GM21619 (cell line): ENCODE data around the gene ADPRHL1.
"Not testable (repeated sequence)": the region's sequence is repeated elsewhere in the genome, so short reads cannot be mapped to it uniquely, and the experiment has no call there.

ENCODE experiments used
- ATAC-seq: cut with Tn5 transposase; IDR thresholded peaks from one replicate; pipeline ENCODE4 v1.9.1; 2021; ENCODE audit not compliant: unreplicated experiment

ADPRHL1 gene

GRCh38 chr13:113456116-113456702 is 2.9 kb upstream of the ADPRHL1 start:
- ATAC-seq = no peak

GRCh38 chr13:113455384-113455783 is 2.1 kb upstream of the ADPRHL1 start:
- no peak for ATAC-seq

- no peak for ATAC-seq
Measured at GRCh38 chr13:113454936-113455335, 1.6 kb upstream of the ADPRHL1 start.

- ATAC-seq = no peak
Measured at GRCh38 chr13:113452466-113452865, 822 bp downstream of the ADPRHL1 start.

- no peak for ATAC-seq
Measured at GRCh38 chr13:113451951-113452421, 1.3 kb downstream of the ADPRHL1 start.

- not testable (repeated sequence) for ATAC-seq
Measured at GRCh38 chr13:113450861-113451620, 2.2 kb downstream of the ADPRHL1 start.

GRCh38 chr13:113450348-113450744 is 2.9 kb downstream of the ADPRHL1 start:
- not testable (repeated sequence) for ATAC-seq

GRCh38 chr13:113449693-113450347 is 3.5 kb downstream of the ADPRHL1 start:
- no peak for ATAC-seq

- no peak for ATAC-seq
Measured at GRCh38 chr13:113448885-113449692, 4.2 kb downstream of the ADPRHL1 start.

GRCh38 chr13:113448545-113448884 is 4.8 kb downstream of the ADPRHL1 start:
- no peak for ATAC-seq

- no peak for ATAC-seq
Measured at GRCh38 chr13:113447596-113447995, 5.7 kb downstream of the ADPRHL1 start.

GRCh38 chr13:113446488-113446854 is 6.8 kb downstream of the ADPRHL1 start:
- no peak for ATAC-seq

- ATAC-seq = peak; percentile 65
Measured at GRCh38 chr13:113445791-113446487, 7.3 kb downstream of the ADPRHL1 start.

- no peak for ATAC-seq
Measured at GRCh38 chr13:113443991-113444390, 9.3 kb downstream of the ADPRHL1 start.

GRCh38 chr13:113442985-113443362 is 10.3 kb downstream of the ADPRHL1 start:
- no peak for ATAC-seq

GRCh38 chr13:113442354-113442984 is 10.8 kb downstream of the ADPRHL1 start:
- ATAC-seq = no peak

- ATAC-seq = no peak
Measured at GRCh38 chr13:113441661-113442060, 11.6 kb downstream of the ADPRHL1 start.

- ATAC-seq = no peak
Measured at GRCh38 chr13:113437408-113438010, 15.8 kb downstream of the ADPRHL1 start.

- ATAC-seq = not testable (repeated sequence)
Measured at GRCh38 chr13:113436866-113437265, 16.4 kb downstream of the ADPRHL1 start.

- ATAC-seq = not testable (repeated sequence)
Measured at GRCh38 chr13:113435907-113436306, 17.4 kb downstream of the ADPRHL1 start.
